NCI-H1092 treated with DMSO at 0.1 percent for 48 hours (cell line): ENCODE data around the gene ABCB9.
A peak's percentile ranks its signal among the peaks of the same experiment; 100 is the strongest.

Source experiments
- DNase-seq: peaks from one replicate; lab custom pipeline; 2025; lab: John Stamatoyannopoulos, UW

The ABCB9 gene

DNA sequence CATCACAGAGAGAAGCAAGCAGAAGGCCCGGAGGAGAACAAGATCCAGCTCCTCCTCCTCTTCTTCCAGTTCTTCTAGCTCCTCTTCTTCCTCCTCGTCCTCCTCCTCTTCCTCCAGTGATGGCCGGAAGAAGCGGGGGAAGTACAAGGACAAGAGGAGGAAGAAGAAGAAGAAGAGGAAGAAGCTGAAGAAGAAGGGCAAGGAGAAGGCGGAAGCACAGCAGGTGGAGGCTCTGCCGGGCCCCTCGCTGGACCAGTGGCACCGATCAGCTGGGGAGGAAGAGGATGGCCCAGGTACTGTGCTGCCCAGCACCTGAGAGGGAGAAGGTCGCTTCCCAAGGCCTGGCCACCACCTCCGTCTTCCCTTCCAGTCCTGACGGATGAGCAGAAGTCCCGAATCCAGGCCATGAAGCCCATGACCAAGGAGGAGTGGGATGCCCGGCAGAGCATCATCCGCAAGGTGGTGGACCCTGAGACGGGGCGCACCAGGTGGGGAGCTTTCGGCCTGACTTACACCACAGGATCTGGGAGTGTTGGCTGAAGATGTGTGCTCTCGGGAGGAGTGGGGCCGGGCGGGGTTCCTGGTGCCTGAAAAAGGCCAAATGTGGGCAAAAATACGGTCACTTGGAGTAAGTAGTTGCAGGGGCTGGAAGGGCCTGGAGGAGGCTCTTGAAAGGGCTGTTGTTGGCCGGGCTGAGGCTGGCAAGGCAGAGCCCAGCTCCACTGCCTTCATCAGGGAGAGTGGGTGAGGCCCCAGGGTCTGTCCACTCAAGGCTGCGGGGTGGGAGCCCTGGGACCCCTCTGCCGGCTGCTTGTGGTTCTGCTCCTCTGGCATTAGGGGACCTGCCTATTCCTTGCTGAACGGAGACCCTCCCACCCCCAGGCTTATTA is 15.6 kb upstream of the ABCB9 start:
- no peak for DNase-seq

DNA sequence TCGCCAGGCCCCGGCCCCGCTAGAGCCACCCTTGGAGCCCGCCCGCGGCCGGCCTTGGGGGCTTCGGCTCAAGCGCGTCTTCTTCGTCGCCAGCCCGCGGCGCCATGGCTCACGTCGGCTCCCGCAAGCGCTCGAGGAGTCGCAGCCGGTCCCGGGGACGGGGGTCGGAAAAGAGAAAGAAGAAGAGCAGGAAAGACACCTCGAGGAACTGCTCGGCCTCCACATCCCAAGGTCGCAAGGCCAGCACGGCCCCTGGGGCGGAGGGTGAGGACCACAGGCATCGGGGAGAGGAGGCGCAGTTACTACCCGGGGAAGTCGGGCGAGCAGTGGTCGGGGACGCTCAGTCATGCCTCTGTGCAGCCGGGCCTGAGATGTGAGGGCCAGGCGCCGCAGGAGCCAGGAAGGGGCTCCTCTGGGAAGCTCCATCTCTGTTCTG is 14.8 kb upstream of the ABCB9 start:
- DNase-seq, result no peak

DNA sequence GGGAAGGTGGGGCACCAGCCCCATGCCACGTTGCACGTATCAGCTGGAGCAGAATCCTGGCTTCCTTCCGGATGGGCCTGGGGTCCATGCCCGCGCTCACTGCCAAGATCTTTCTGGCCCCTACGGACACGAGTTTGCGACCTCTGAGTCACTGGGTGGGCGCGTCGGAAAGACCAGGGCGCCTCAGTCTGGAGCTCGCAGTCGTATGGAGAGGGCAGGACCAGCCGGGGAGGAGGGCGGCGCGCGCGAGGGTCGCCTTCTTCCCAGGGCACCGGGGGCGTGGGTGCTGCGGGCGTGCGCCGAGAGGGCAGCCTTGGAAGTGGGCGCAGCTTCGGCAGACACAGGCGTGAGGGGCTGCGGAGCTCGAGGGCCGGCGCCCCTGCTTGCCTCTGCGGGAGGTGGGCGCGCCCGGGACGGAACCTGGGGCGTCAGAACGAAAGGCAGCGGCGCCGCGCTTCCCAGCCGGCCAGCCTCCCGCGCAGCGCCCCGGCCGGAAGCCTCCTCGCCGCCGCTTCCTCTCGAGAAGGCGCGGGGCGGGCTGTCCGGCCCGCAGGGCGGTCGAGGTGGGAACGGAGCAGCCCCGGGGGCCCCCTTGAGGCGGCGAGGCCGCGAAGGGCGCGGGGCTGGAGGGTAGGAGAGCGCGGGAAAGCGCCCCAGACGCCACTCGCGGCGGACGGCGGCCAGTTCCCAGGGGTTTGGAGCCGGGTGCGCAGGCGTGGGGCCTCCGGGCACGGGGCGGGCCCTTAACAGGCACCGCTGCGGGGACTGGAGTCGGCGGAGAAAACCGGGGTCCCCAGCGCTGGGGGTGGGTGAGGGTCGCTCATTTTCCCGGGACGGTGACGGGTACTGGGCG is 14.1 kb upstream of the ABCB9 start, which contains the start of gene ARL6IP4:
Gene ARL6IP4, plus strand, starts transcription at position 499 of the 853 bp plus-strand sequence. CDS start 459 bp downstream, outside the sequence.
- peak; percentile 51 for DNase-seq

DNA sequence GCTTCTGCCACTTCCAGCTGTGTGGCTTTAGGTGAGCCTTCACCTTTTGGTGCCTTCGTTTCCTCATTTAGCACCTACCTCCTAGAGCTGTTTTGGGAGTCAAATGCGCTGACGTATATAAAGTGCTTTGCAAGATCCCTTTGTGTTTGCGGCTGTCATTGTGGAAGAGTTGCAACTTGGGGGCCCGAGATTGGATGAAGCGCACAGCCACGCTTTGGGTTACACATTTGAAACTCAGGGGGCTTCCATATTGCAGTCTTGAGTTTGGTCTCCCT is 13.6 kb upstream of the ABCB9 start:
- no peak for DNase-seq

DNA sequence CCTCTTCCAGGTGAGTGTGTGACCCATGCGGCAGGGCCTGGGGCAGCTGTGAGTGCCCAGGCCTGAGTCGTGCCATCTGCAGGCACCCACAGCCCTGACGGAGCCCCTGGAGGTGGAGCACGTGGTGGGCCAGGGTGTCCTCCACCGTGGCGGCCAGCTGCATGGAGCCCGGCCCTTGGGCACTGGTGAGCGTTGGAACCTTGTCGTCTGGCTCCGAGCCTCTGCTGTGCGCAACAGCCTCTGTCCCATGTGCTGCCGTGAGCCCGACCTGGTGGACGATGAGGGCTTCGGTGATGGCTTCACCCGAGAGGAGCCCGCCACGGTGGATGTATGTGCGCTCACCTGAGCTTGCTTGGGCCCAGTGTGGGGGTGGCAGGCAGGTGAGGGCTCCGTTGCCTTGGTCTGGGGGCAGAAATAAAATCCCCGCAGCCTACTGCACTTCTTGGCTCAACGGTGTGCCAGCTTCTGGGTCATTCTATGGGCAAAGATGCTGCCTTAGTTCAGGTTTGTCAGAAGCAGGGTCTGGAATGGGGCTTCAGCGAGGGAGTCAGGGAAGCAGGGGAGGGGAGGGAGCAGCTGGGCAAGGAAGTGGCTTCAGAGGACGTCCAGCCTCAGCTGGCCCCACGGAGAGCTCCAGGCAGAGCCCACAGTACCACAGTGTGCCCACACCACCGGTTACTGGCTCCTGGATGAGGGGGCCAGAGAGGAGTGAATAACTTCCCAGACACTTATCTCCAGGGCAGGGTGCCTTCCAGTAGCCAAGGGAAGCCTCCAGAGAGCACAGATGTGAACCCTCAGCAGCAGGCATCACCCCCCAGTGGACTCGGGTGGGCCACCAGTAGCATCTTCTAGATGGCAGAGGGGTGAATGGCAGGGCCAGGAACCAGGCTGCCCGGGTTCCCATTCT is 13.0 kb upstream of the ABCB9 start:
- no peak for DNase-seq

DNA sequence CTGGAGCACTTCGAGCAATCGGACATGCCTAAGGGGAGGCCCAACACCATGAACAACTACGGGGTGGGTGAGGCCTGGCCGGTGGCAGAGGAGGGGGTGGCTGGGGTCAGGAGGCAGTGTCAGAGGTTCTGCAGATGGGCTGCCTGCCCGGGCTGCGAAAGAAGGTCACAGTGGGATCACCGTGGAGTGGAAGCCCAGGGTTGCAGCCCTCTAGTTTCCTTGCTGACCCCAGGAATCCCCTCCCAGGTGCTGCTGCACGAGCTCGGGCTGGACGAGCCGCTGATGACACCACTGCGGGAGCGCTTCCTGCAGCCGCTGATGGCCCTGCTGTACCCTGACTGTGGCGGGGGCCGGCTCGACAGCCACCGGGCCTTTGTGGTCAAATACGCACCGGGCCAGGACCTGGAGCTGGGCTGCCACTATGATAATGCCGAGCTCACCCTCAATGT is 12.3 kb upstream of the ABCB9 start:
- DNase-seq, result no peak

DNA sequence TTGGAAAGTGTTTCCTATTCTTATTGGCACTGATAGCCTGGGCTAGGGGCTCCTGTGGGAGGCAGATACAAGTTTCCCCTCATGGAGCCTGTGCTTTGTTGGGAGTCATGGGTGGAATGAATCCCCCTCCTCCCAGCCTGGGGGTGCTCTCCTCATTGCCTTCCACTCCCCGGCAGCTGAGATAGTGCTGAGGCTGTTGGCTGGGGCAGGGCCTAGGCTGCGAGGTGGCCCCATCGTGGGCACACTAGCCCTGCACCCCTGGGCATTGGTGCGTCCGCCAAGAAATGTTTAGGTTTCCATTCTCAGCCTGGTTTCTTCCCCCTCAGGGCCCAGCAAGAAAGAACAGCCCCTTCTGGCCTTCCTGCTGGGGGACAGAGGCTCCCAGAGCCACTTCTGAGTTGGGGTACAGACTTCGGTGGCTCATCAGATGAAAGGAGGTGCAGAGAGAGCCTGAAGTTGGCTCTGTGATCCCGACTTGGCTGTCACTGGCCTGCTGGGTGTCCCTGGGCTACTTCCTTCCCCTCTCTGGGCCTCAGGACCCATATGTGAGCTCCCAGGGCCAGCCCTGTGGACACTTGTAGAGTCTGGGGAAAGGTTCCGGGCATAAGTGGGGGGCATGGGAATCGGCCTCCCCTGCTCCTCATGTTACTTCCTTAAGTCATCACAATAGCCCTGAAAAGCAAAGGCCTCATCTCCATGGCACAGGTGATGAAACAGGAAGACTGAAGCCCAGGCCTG is 11.6 kb upstream of the ABCB9 start:
- no peak for DNase-seq

DNA sequence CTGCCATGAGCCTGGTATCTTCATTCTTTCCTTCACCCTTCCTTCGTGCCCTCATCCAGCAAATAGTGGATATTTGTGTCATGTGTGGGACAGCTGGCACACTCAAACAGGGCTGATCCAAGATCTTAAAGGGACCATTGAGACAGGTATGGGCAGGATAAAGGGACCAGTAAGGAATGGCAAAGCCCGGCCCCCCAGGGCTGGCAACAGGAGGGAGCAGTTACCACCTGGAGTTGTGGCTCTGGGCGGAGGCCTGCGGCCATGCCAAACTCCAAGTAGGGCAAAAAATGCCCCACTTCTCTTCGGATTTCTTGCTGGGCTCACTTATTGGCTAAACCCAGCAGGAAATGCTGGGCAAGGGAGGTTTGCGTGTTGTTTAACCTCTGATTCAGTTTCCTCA is 10.9 kb upstream of the ABCB9 start:
- DNase-seq, result no peak

DNA sequence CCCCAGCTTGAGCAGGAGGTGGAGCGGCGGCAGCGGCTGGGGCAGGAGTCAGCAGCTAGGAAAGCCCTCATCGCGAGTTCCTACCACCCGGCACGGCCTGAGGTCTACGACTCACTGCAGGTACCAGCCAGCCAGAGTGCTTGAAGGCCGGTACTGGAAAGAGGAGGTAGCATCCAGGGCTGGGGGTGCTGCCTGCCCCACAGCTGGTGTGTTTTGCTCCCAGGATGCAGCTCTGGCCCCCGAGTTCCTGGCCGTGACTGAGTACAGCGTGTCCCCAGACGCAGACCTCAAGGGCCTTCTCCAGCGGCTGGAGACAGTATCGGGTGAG is 10.3 kb upstream of the ABCB9 start:
- no peak for DNase-seq

DNA sequence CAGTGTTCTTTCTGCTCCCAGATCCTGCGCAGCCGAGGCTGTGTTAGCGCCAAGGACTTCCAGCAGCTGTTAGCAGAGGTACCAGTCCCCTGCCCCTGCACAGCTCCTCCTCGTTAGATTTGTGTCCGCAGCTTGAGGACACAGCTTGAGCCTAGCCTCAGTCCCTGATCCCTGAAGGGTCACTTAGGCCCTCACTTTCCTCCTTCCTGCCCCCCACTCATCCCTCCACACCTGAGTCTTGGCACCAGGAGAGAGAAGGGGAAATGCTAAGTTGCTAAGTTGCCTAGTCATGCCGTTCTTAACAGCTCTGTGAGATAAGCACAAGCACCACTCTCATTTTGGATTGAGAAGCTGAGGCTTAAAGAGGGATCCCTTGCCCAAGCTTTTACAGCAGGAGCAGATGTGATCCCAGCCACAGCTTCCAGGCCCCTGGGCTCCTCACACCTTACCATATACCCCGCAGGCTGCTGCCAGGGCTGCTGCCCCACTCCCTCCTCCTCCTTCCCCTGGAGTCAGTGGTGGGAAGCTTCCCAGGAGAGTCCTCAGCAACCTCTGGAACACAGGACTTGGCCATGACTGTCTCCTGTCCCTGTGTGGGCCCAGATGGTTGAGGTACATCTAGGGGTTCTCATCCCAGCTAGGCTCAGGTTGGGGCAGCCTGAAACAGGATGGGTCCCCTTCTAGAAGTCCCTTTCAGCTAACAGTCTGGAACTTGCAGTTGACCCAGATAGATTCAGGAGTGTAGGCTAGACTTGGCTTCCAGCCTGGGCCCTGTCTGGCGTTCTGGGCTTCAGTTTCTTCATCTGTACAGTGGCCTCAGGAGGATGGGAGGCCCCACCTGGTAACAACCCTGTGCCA is 9.8 kb upstream of the ABCB9 start:
- DNase-seq, result no peak

DNA sequence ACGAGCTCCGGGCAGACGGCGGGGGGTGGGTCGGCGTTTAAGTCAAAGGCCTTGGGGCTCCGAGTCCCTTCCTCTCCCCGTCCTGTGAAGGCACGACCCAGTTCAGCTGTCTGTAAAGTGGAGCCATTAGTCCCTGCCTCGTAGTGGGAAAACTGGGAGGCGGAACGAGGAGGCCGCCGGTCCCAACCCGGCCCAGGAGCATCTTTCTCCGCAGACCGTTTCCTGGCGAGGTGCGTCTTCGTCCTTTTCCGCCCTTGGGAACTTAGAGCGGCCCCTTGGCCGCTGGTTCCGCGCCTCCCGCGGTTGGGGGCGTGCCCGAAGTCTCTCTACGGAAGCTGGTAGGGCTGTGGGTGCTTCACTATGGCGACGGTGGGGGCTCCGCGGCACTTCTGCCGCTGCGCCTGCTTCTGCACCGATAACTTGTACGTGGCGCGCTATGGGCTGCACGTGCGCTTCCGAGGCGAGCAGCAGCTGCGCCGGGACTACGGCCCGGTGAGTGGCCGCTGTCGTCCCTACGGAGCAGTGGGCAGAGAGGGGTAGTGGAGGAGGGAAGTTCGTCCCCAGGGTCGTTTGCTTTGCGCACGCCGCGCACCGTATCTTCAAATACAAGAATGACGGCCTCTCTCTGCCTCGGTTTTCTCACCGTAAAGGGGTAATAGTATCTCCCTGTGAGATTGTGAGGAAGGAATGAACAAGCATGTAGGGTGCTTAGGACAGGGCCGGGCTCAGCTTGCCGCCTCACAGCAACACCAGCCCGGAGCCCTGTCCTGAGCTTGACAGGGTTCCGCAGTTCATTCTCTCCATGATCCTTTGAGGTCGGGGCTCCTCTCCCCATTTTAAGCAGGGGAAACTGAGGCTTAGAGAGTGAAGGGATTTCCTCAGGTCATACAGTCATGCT is 8.9 kb upstream of the ABCB9 start, which contains the start of gene OGFOD2:
Gene OGFOD2, plus strand, starts transcription at position 353 of the 898 bp plus-strand sequence. Its CDS starts 8 bp downstream, at position 361.
- DNase-seq, result peak; percentile 84

DNA sequence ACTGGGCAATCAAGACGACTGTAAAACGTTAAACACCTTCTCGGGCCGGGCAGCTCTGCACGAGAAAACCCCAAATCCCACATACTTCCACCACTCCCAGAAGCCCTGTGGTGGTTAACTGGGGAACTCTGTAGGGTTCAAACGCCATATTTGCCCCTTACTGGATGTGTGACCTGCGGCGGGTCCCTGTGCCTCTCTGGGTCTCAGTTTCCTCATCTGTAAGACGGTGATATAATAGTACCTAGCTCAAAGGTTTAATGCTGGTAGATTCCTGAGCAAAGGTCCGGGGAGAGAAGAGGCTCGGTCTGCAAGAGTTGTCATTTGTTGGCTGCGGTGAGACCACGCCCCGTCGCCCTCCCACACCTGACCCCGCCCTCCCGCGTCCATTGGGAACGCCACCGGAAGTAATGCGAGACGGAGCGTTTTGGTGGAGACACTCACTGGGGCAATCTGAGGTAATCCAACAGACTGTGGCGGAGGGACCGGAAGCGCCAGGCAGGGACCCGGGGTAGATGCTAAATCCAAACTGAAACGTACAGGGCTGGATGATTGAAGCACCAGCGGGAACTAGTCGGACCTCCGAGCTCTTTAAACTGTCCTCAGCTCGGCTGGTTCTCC is 8.1 kb upstream of the ABCB9 start:
- peak; percentile 95 for DNase-seq

DNA sequence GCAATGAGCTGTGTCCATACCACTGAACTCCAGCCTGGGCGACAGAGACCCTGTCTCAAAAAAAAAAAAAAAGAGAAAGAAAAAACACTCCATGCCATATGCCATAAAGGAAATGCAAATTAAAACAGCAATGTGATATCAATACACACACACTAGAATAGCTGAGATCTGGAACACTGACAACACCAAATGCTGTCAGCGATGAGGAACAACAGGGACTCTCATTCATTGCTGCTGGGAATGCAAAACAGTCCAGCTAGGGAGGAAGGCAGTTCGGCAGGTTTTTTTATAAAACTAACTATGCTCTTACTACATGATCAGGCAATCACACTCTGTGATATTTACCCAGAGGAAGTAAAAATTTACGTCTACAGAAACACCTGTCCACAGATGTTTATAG is 3.4 kb upstream of the ABCB9 start:
- DNase-seq, result no peak

DNA sequence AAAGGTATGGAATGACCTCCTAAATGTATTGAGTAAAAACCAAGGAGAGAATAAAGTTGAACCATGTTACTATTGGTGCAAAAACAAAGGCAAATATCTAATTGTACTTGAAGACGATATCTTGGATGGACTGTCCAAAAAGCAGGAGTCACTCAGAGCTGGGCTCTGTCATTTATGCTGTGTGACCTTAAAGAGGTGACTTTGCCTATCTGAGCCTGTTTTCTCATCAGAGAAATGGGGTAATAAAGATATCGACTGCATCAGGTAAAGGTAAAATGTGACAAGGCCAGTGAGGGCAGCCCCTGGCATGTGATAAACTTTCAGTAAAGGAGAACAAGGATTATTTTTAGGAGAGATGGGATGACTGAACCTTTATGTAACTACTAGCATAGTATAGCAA is 1.8 kb upstream of the ABCB9 start:
- no peak for DNase-seq

DNA sequence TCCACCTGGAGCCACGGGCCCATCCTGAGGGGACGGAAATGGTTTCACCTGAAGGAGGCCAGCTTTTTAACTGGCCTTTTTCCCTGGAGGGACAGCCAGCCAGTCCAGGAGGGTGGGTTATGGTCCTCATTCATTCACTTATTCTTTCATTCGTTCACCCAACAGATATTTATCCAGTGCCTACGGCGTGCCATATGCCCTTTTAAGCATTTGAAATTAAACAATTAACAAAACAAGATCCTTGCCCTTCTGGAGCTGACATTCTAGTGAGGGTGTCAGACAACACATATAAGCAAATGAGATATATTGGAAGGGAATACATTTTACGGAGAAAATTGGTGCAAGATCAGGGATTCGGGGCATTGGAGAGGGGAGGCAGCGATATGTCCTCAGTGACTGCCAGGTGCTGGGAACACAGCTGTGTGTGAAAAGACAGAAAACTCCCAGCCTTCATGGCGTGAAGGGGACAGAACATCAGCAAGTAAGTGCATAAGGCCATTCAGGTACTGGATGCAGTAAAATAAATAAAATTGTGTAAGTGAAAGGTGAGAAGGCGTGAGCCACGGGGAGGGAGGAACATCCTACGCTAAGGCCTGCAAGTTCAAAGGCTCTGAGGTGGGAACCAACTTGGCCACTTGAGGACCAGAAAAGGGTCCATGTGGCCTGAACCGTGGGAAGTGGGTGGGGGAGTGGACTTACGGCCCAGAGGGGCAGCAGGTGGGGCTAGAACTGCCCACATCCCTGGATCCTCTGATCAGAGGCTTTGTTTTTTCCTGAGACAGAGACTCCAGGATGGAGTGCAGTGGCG is 684 bp upstream of the ABCB9 start:
- DNase-seq, result no peak

DNA sequence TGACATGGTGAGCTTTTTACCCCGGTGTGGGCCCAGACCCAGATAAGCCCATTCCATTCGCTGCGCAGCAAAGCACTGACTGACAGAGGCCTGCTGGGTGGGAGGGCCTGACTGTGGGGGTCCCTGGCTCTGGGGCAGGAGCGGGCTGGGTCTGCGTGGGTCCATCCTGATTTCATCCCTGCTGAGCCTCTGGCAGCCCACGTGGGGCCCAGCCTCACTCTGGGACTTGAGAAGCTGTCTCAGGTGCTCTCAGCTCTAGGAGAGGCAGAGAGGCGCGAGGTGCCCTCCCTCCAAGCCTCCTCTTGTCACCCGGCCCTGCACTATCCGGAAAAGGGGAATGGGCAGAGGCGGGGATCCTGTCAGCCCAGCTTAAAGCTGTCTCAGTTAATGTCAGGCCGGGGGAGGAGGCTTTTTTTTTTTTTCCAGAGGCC is 927 bp downstream of the ABCB9 start:
- DNase-seq, result no peak

DNA sequence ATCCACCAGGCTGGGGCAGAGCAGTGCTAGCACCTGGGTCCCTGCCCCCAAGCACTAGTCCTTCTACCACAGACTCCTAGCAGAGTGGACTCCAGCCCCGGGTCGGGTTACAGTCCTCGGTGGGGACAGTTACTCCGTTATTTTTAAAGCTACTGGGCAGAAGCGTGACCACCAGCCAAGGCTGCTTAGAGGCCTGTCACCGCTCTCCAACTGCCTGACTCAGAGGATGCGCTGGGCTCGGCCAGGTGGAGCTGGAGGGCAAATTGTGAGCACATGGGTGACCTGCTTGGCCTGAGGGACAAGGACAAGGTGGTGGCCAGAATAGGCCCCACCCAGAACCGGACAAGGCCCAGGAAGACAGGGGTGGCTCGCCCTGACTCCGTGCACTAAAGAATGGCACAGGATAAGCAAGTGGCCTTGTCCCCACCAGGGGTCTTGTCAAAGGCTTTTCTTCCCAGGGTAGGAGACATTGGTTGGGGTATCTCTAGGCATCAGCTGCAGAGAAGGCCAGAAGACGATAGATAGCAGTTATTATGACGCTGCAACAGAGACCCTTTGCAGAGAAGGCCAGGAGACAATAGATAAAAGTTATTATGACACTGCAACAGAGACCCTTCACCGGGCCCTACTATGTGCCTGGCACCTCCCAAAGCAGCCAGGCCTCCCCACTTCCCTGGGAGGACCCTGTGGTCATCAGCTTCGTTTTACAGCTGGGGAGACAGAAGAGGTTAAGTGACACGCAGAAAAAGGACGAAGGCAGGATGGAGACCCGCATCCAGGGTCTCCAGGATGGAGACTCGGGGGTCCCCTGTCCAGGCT is 1.6 kb downstream of the ABCB9 start:
- no peak for DNase-seq
